Measurements from ENCODE around the gene ZDHHC11B. TPM values are rescaled to one million over a fixed set of nuclear protein-coding genes. Genes with fewer than 3 reads are reported as not detected.
"Not testable (repeated sequence)": the region's sequence is repeated elsewhere in the genome, so short reads cannot be mapped to it uniquely, and the experiment has no call there.

ZDHHC11B gene
- total RNA-seq, 2 experiments from 2014 or later, result 14.8 to 15.1 TPM

GRCh38 chr5:688348-689010 lies 96.0 kb downstream of the ZDHHC11B start:
- intact Hi-C loops (cut with DNase I, micrococcal nuclease); H3K9me3 Mint-ChIP-seq: not testable (repeated sequence)

GRCh38 chr5:686936-687335 lies 97.6 kb downstream of the ZDHHC11B start:
- ATAC-seq (ENCODE audit: poor library complexity); H3K4me3 Mint-ChIP-seq; CTCF ChIA-PET; H3K27me3 ChIP-seq (ENCODE audit: control insufficient read depth in 1 of 2, insufficient read depth in 2 of 2, low read length in 2 of 2); H3K27ac Mint-ChIP-seq; H3K27me3 Mint-ChIP-seq; H3K27ac ChIP-seq (ENCODE audit: low read depth in 1 of 2, low read length in 2 of 2); intact Hi-C loops (cut with DNase I, micrococcal nuclease); H3K4me1 Mint-ChIP-seq (ENCODE audit: low read depth); H3K36me3 Mint-ChIP-seq (ENCODE audit: low read depth); H3K9me3 ChIP-seq (ENCODE audit: control insufficient read depth in 1 of 2, insufficient read depth in 1 of 2, low read length in 2 of 2); H3K36me3 ChIP-seq (ENCODE audit: insufficient read depth, low read length); H3K4me3 ChIP-seq (ENCODE audit: low read length); H3K9me3 Mint-ChIP-seq; H3K4me1 ChIP-seq (ENCODE audit: insufficient read depth, low read length); POLR2A ChIA-PET: not testable (repeated sequence)
- peak in 1 of 14 experiments; percentile 17 for DNase-seq

More at GRCh38 chr5:688348-689010, 96.0 kb downstream of the ZDHHC11B start:
- ATAC-seq (ENCODE audit: poor library complexity); H3K27ac Mint-ChIP-seq; H3K27ac ChIP-seq (ENCODE audit: low read depth in 1 of 2, low read length in 2 of 2); POLR2A ChIA-PET; H3K4me3 Mint-ChIP-seq; H3K4me3 ChIP-seq (ENCODE audit: low read length); H3K36me3 ChIP-seq (ENCODE audit: insufficient read depth, low read length); CTCF ChIA-PET; H3K27me3 Mint-ChIP-seq; H3K9me3 ChIP-seq (ENCODE audit: control insufficient read depth in 1 of 2, insufficient read depth in 1 of 2, low read length in 2 of 2); H3K4me1 Mint-ChIP-seq (ENCODE audit: low read depth); H3K36me3 Mint-ChIP-seq (ENCODE audit: low read depth); H3K27me3 ChIP-seq (ENCODE audit: control insufficient read depth in 1 of 2, insufficient read depth in 2 of 2, low read length in 2 of 2); H3K4me1 ChIP-seq (ENCODE audit: insufficient read depth, low read length): not testable (repeated sequence)
- peak in 2 of 14 experiments; percentile 4 to 21 for DNase-seq

GRCh38 chr5:686172-686523 lies 98.4 kb downstream of the ZDHHC11B start:
- H3K9me3 ChIP-seq (ENCODE audit: control insufficient read depth in 1 of 2, insufficient read depth in 1 of 2, low read length in 2 of 2); intact Hi-C loops (cut with DNase I, micrococcal nuclease); POLR2A ChIA-PET; H3K4me3 ChIP-seq (ENCODE audit: low read length); H3K4me1 Mint-ChIP-seq (ENCODE audit: low read depth); H3K4me3 Mint-ChIP-seq; H3K36me3 ChIP-seq (ENCODE audit: insufficient read depth, low read length); H3K9me3 Mint-ChIP-seq; H3K27me3 ChIP-seq (ENCODE audit: control insufficient read depth in 1 of 2, insufficient read depth in 2 of 2, low read length in 2 of 2); H3K36me3 Mint-ChIP-seq (ENCODE audit: low read depth); H3K27me3 Mint-ChIP-seq; ATAC-seq (ENCODE audit: poor library complexity); H3K4me1 ChIP-seq (ENCODE audit: insufficient read depth, low read length); H3K27ac ChIP-seq (ENCODE audit: low read depth in 1 of 2, low read length in 2 of 2); H3K27ac Mint-ChIP-seq; CTCF ChIA-PET: not testable (repeated sequence)
- peak in 1 of 14 experiments; percentile 30 for DNase-seq

- no peaks in the 10 kb centered on the region for H3K4me1 ChIP-seq (ENCODE audit: insufficient read depth, low read length)
- no peaks in the 10 kb centered on the region for H3K9me3 ChIP-seq (ENCODE audit: control insufficient read depth in 1 of 2, insufficient read depth in 1 of 2, low read length in 2 of 2)
- DNase-seq, result peak in 3 of 14 experiments; percentile 0 to 26 (median 16)
- ATAC-seq (ENCODE audit: poor library complexity), result no peak
- Mint-ChIP-seq H3K36me3 (ENCODE audit: low read depth) (no peaks in the 10 kb centered on the region), H3K27me3 (peaks cover 5% of the 10 kb centered on the region), H3K4me3 (no peak overlapping the region), H3K4me1 (ENCODE audit: low read depth) (no peaks in the 10 kb centered on the region), H3K9me3 (no peaks in the 10 kb centered on the region), H3K27ac (no peak overlapping the region)
- no peak overlapping the region for H3K27ac ChIP-seq (ENCODE audit: low read depth in 1 of 2, low read length in 2 of 2)
- no peaks in the 10 kb centered on the region for H3K27me3 ChIP-seq (ENCODE audit: control insufficient read depth in 1 of 2, insufficient read depth in 2 of 2, low read length in 2 of 2)
- ChIA-PET POLR2A (no interaction called here), CTCF (no interaction called here)
- H3K36me3 ChIP-seq (ENCODE audit: insufficient read depth, low read length), result no peaks in the 10 kb centered on the region
- intact Hi-C loops (cut with DNase I, micrococcal nuclease), result no loop called here
- no peak for TF ChIP-seq CTCF (IDR thresholded peaks at IDR 0.05)
- H3K4me3 ChIP-seq (ENCODE audit: low read length), result no peak overlapping the region
Observed at GRCh38 chr5:685262-686171, 99.0 kb downstream of the ZDHHC11B start.
